Measurements from ENCODE around the gene MUC20. TPM values are rescaled to one million over a fixed set of nuclear protein-coding genes. Genes with fewer than 3 reads are reported as not detected.

MUC20 gene
- polyA plus RNA-seq, 1 donor from 2014 or later, result 3.0 TPM

DNA sequence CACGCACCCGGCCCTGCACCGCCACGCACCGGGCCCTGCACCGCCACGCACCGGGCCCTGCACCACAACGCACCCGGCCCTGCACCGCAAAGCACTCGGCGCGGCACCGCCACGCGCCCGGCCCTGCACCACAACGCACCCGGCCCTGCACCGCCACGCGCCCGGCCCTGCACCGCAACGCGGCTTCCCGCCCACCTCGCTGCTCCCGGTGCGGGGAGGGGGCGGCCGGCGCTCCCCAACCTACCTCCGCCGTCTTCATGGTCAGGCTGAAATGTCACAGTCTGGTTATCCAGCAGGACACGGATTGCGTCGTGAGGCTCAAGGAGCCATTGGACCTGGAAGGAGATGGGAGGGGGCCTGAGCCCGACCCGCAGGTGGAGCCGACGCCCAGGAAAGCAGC is 41.8 kb downstream of the MUC20 start:
- Histone ChIP-seq H3K9ac (ENCODE audit: low read length) (no peak overlapping the region), H3K4me3 (ENCODE audit: low read length) (no peak overlapping the region), H3K79me2 (replicated peaks; ENCODE audit: insufficient read depth, low read length) (no peaks in the 10 kb centered on the region), H3K27ac (ENCODE audit: low read length) (no peak overlapping the region), H3K9me2 (ENCODE audit: insufficient read depth, low read length) (no peaks in the 10 kb centered on the region), H3K27me3 (ENCODE audit: insufficient read depth, low read depth, low read length) (no peaks in the 10 kb centered on the region), H2AFZ (ENCODE audit: low read depth, low read length) (no peak overlapping the region), H3K9me3 (ENCODE audit: low read length) (no peaks in the 10 kb centered on the region), H3K36me3 (ENCODE audit: insufficient read depth, low read length) (no peaks in the 10 kb centered on the region), H3K4me2 (ENCODE audit: low read length) (no peak overlapping the region), H4K20me1 (ENCODE audit: insufficient read depth) (no peaks in the 10 kb centered on the region), H3F3A (ENCODE audit: insufficient read depth, low read length, poor library complexity, severe bottlenecking) (no peaks in the 10 kb centered on the region)
- TF ChIP-seq, protein P1, sequence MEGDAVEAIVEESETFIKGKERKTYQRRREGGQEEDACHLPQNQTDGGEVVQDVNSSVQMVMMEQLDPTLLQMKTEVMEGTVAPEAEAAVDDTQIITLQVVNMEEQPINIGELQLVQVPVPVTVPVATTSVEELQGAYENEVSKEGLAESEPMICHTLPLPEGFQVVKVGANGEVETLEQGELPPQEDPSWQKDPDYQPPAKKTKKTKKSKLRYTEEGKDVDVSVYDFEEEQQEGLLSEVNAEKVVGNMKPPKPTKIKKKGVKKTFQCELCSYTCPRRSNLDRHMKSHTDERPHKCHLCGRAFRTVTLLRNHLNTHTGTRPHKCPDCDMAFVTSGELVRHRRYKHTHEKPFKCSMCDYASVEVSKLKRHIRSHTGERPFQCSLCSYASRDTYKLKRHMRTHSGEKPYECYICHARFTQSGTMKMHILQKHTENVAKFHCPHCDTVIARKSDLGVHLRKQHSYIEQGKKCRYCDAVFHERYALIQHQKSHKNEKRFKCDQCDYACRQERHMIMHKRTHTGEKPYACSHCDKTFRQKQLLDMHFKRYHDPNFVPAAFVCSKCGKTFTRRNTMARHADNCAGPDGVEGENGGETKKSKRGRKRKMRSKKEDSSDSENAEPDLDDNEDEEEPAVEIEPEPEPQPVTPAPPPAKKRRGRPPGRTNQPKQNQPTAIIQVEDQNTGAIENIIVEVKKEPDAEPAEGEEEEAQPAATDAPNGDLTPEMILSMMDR (IDR thresholded peaks at IDR 0.05; ENCODE audit: poor library complexity, severe bottlenecking), result no peak
- TF ChIP-seq EZH2 (IDR thresholded peaks at IDR 0.05; ENCODE audit: borderline replicate concordance, insufficient read depth, low read length, poor library complexity, severe bottlenecking), result no peak
- TF ChIP-seq TAF1 (IDR thresholded peaks at IDR 0.05; ENCODE audit: low read depth), result no peak
- no peak for TF ChIP-seq MXI1 (conservative IDR thresholded peaks at IDR 0.05; ENCODE audit: poor library complexity, severe bottlenecking)
- no peak for TF ChIP-seq POLR2AphosphoS5 (IDR thresholded peaks at IDR 0.05)
- TF ChIP-seq RAD21 (conservative IDR thresholded peaks at IDR 0.05), result no peak
- TF ChIP-seq, protein P2, sequence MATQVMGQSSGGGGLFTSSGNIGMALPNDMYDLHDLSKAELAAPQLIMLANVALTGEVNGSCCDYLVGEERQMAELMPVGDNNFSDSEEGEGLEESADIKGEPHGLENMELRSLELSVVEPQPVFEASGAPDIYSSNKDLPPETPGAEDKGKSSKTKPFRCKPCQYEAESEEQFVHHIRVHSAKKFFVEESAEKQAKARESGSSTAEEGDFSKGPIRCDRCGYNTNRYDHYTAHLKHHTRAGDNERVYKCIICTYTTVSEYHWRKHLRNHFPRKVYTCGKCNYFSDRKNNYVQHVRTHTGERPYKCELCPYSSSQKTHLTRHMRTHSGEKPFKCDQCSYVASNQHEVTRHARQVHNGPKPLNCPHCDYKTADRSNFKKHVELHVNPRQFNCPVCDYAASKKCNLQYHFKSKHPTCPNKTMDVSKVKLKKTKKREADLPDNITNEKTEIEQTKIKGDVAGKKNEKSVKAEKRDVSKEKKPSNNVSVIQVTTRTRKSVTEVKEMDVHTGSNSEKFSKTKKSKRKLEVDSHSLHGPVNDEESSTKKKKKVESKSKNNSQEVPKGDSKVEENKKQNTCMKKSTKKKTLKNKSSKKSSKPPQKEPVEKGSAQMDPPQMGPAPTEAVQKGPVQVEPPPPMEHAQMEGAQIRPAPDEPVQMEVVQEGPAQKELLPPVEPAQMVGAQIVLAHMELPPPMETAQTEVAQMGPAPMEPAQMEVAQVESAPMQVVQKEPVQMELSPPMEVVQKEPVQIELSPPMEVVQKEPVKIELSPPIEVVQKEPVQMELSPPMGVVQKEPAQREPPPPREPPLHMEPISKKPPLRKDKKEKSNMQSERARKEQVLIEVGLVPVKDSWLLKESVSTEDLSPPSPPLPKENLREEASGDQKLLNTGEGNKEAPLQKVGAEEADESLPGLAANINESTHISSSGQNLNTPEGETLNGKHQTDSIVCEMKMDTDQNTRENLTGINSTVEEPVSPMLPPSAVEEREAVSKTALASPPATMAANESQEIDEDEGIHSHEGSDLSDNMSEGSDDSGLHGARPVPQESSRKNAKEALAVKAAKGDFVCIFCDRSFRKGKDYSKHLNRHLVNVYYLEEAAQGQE (IDR thresholded peaks at IDR 0.05; ENCODE audit: borderline replicate concordance), result no peak
- TF ChIP-seq EP300 (conservative IDR thresholded peaks at IDR 0.05; ENCODE audit: poor library complexity, severe bottlenecking), result no peak
- TF ChIP-seq SMC3 (conservative IDR thresholded peaks at IDR 0.05; ENCODE audit: poor library complexity), result no peak

DNA sequence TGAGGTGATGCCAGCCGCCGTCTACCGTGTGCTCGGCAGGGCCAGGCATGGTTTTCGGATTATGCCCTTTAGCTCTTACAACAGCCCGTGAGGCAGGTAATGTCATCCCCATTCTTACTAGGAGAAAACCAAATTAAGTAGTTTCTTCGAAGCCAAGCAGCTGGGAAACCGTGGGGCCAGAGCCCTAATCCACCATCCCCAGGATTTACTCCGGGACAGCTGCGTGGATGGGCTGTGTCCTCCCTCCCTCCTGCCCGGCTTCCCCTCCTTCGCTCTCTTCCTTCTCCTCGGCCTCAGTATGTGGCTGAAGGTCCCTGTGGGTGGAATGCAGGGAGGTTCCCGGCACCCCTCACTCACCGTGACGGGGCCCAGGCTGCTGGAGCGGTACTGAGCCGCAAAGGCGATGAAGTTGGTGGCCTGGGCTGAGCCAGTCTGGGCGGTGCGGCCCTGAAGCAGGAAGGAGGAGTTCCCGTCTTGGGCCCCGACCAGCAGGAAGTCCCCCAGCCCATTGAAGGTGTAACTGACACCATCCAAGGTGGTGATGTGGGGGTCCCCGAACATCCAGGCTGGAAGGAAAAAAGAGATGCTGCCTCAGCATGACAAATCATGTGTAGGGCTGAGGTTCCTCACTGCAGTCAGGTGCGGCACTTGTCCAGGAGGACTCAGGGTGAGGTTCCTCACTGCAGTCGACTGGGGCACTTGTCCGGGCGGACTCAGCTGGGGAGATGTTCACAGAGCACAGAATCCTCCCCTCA is 42.5 kb downstream of the MUC20 start:
- Histone ChIP-seq H3K36me3 (ENCODE audit: insufficient read depth, low read length) (no peaks in the 10 kb centered on the region), H3K79me2 (replicated peaks; ENCODE audit: insufficient read depth, low read length) (no peaks in the 10 kb centered on the region), H3K4me2 (ENCODE audit: low read length) (no peak overlapping the region), H3K9me2 (ENCODE audit: insufficient read depth, low read length) (no peaks in the 10 kb centered on the region), H2AFZ (ENCODE audit: low read depth, low read length) (no peak overlapping the region), H3K4me3 (ENCODE audit: low read length) (no peak overlapping the region), H3K27ac (ENCODE audit: low read length) (no peak overlapping the region), H3K9ac (ENCODE audit: low read length) (no peak overlapping the region), H3F3A (ENCODE audit: insufficient read depth, low read length, poor library complexity, severe bottlenecking) (no peaks in the 10 kb centered on the region), H3K9me3 (ENCODE audit: low read length) (no peaks in the 10 kb centered on the region), H3K27me3 (ENCODE audit: insufficient read depth, low read depth, low read length) (no peaks in the 10 kb centered on the region), H4K20me1 (ENCODE audit: insufficient read depth) (no peaks in the 10 kb centered on the region)
- TF ChIP-seq SMC3 (conservative IDR thresholded peaks at IDR 0.05; ENCODE audit: poor library complexity) (no peak), POLR2AphosphoS5 (IDR thresholded peaks at IDR 0.05) (no peak), TAF1 (IDR thresholded peaks at IDR 0.05; ENCODE audit: low read depth) (no peak), EZH2 (IDR thresholded peaks at IDR 0.05; ENCODE audit: borderline replicate concordance, insufficient read depth, low read length, poor library complexity, severe bottlenecking) (no peak), RAD21 (conservative IDR thresholded peaks at IDR 0.05) (no peak), EP300 (conservative IDR thresholded peaks at IDR 0.05; ENCODE audit: poor library complexity, severe bottlenecking) (no peak)
- TF ChIP-seq, protein P2 (IDR thresholded peaks at IDR 0.05; ENCODE audit: borderline replicate concordance), result no peak
